ENCODE measurements around the gene PPP2R2C. TPM values are rescaled to one million over a fixed set of nuclear protein-coding genes. Genes with fewer than 3 reads are reported as not detected.

The PPP2R2C gene
- total and polyA plus RNA-seq, 5 donors = 2.3 to 7.2 (median 2.8) TPM

- 75% methylated on average over 7 of the region's 7 CpGs for WGBS
- Histone ChIP-seq H3K4me1 (ENCODE audit: control insufficient read depth, insufficient read depth, low read length) (no peaks in the 10 kb centered on the region), H3K27ac (ENCODE audit: low read length) (no peak overlapping the region), H3K9me3 (ENCODE audit: control insufficient read depth, low read length) (no peaks in the 10 kb centered on the region), H3K27me3 (ENCODE audit: control insufficient read depth, insufficient read depth) (no peaks in the 10 kb centered on the region), H3K4me3 (ENCODE audit: low read length) (no peak overlapping the region)
- DNase-seq (no peak), ATAC-seq (no peak)
- intact Hi-C loops (cut with DNase I) = no loop called here
These were observed 52.4 kb downstream of the PPP2R2C start for GRCh38 chr4:6420036-6420435.

- no peaks in the 10 kb centered on the region for H3K4me1 ChIP-seq (ENCODE audit: control insufficient read depth, insufficient read depth, low read length)
- intact Hi-C loops (cut with DNase I) = no loop called here
- no peaks in the 10 kb centered on the region for H3K27me3 ChIP-seq (ENCODE audit: control insufficient read depth, insufficient read depth)
- no peaks in the 10 kb centered on the region for H3K9me3 ChIP-seq (ENCODE audit: control insufficient read depth, low read length)
- 32% methylated on average over 6 of the region's 6 CpGs for WGBS
- no peak overlapping the region for H3K4me3 ChIP-seq (ENCODE audit: low read length)
- no peak for ATAC-seq
- H3K27ac ChIP-seq (ENCODE audit: low read length) = no peak overlapping the region
- no peak for DNase-seq
These were observed 52.9 kb downstream of the PPP2R2C start for GRCh38 chr4:6419452-6420028.

- DNase-seq (no peak), ATAC-seq (no peak)
- H3K4me1 ChIP-seq (ENCODE audit: control insufficient read depth, insufficient read depth, low read length) = no peaks in the 10 kb centered on the region
- no peak overlapping the region for H3K4me3 ChIP-seq (ENCODE audit: low read length)
- H3K27me3 ChIP-seq (ENCODE audit: control insufficient read depth, insufficient read depth) = no peaks in the 10 kb centered on the region
- no peak overlapping the region for H3K27ac ChIP-seq (ENCODE audit: low read length)
- H3K9me3 ChIP-seq (ENCODE audit: control insufficient read depth, low read length) = no peaks in the 10 kb centered on the region
- intact Hi-C loops (cut with DNase I) = no loop called here
- 87% methylated on average over 9 of the region's 9 CpGs for WGBS
These were observed 54.1 kb downstream of the PPP2R2C start for GRCh38 chr4:6418193-6418755.

GRCh38 chr4:6417516-6418050 lies 54.8 kb downstream of the PPP2R2C start:
- intact Hi-C loops (cut with DNase I) = no loop called here
- no peak for DNase-seq
- Histone ChIP-seq H3K4me1 (ENCODE audit: control insufficient read depth, insufficient read depth, low read length) (no peaks in the 10 kb centered on the region), H3K9me3 (ENCODE audit: control insufficient read depth, low read length) (no peaks in the 10 kb centered on the region), H3K4me3 (ENCODE audit: low read length) (no peak overlapping the region), H3K27ac (ENCODE audit: low read length) (no peak overlapping the region), H3K27me3 (ENCODE audit: control insufficient read depth, insufficient read depth) (no peaks in the 10 kb centered on the region)
- no peak for ATAC-seq
- 56% methylated on average over 12 of the region's 12 CpGs for WGBS

GRCh38 chr4:6416518-6417286 lies 55.7 kb downstream of the PPP2R2C start:
- H3K4me3 ChIP-seq (ENCODE audit: low read length) = no peak overlapping the region
- DNase-seq (no peak), ATAC-seq (peak in 1 of 2 donors; percentile 16)
- no peaks in the 10 kb centered on the region for H3K4me1 ChIP-seq (ENCODE audit: control insufficient read depth, insufficient read depth, low read length)
- H3K9me3 ChIP-seq (ENCODE audit: control insufficient read depth, low read length) = no peaks in the 10 kb centered on the region
- intact Hi-C loops (cut with DNase I) = no loop called here
- 30% methylated on average over 16 of the region's 16 CpGs for WGBS
- H3K27ac ChIP-seq (ENCODE audit: low read length) = no peak overlapping the region
- no peaks in the 10 kb centered on the region for H3K27me3 ChIP-seq (ENCODE audit: control insufficient read depth, insufficient read depth)

GRCh38 chr4:6415031-6415705 lies 57.2 kb downstream of the PPP2R2C start:
- no peaks in the 10 kb centered on the region for H3K4me1 ChIP-seq (ENCODE audit: control insufficient read depth, insufficient read depth, low read length)
- 61% methylated on average over 19 of the region's 19 CpGs for WGBS
- H3K27me3 ChIP-seq (ENCODE audit: control insufficient read depth, insufficient read depth) = no peaks in the 10 kb centered on the region
- H3K27ac ChIP-seq (ENCODE audit: low read length) = no peak overlapping the region
- no peak for ATAC-seq
- H3K4me3 ChIP-seq (ENCODE audit: low read length) = no peak overlapping the region
- no peaks in the 10 kb centered on the region for H3K9me3 ChIP-seq (ENCODE audit: control insufficient read depth, low read length)
- DNase-seq = no peak
- intact Hi-C loops (cut with DNase I) = no loop called here

- Histone ChIP-seq H3K9me3 (ENCODE audit: control insufficient read depth, low read length) (no peaks in the 10 kb centered on the region), H3K27me3 (ENCODE audit: control insufficient read depth, insufficient read depth) (no peaks in the 10 kb centered on the region), H3K4me3 (ENCODE audit: low read length) (no peak overlapping the region), H3K4me1 (ENCODE audit: control insufficient read depth, insufficient read depth, low read length) (no peaks in the 10 kb centered on the region), H3K27ac (ENCODE audit: low read length) (no peak overlapping the region)
- ATAC-seq (no peak), DNase-seq (no peak)
- intact Hi-C loops (cut with DNase I) = no loop called here
- 63% methylated on average over 6 of the region's 6 CpGs for WGBS
These were observed 57.8 kb downstream of the PPP2R2C start for GRCh38 chr4:6414578-6414977.

- Histone ChIP-seq H3K27ac (ENCODE audit: low read length) (no peak overlapping the region), H3K27me3 (ENCODE audit: control insufficient read depth, insufficient read depth) (no peaks in the 10 kb centered on the region), H3K4me1 (ENCODE audit: control insufficient read depth, insufficient read depth, low read length) (no peaks in the 10 kb centered on the region), H3K9me3 (ENCODE audit: control insufficient read depth, low read length) (no peaks in the 10 kb centered on the region), H3K4me3 (ENCODE audit: low read length) (no peak overlapping the region)
- DNase-seq (no peak), ATAC-seq (no peak)
- intact Hi-C loops (cut with DNase I) = no loop called here
- 88% methylated on average over 6 of the region's 6 CpGs for WGBS
These were observed 61.8 kb downstream of the PPP2R2C start for GRCh38 chr4:6410664-6411063.

GRCh38 chr4:6410068-6410467 lies 62.3 kb downstream of the PPP2R2C start:
- no peaks in the 10 kb centered on the region for H3K27me3 ChIP-seq (ENCODE audit: control insufficient read depth, insufficient read depth)
- WGBS = 79% methylated on average over 11 of the region's 11 CpGs
- intact Hi-C loops (cut with DNase I) = no loop called here
- DNase-seq = no peak
- no peak overlapping the region for H3K4me3 ChIP-seq (ENCODE audit: low read length)
- no peak for ATAC-seq
- H3K4me1 ChIP-seq (ENCODE audit: control insufficient read depth, insufficient read depth, low read length) = no peaks in the 10 kb centered on the region
- no peaks in the 10 kb centered on the region for H3K9me3 ChIP-seq (ENCODE audit: control insufficient read depth, low read length)
- no peak overlapping the region for H3K27ac ChIP-seq (ENCODE audit: low read length)

- no peak for DNase-seq
- no peak overlapping the region for H3K27ac ChIP-seq (ENCODE audit: low read length)
- no peaks in the 10 kb centered on the region for H3K27me3 ChIP-seq (ENCODE audit: control insufficient read depth, insufficient read depth)
- H3K4me3 ChIP-seq (ENCODE audit: low read length) = no peak overlapping the region
- ATAC-seq = no peak
- no peaks in the 10 kb centered on the region for H3K9me3 ChIP-seq (ENCODE audit: control insufficient read depth, low read length)
- H3K4me1 ChIP-seq (ENCODE audit: control insufficient read depth, insufficient read depth, low read length) = no peaks in the 10 kb centered on the region
- intact Hi-C loops (cut with DNase I) = no loop called here
- 71% methylated on average over 6 of the region's 6 CpGs for WGBS
These were observed 63.0 kb downstream of the PPP2R2C start for GRCh38 chr4:6409381-6409780.

GRCh38 chr4:6408263-6408662 lies 64.2 kb downstream of the PPP2R2C start:
- H3K9me3 ChIP-seq (ENCODE audit: control insufficient read depth, low read length) = no peaks in the 10 kb centered on the region
- DNase-seq (no peak), ATAC-seq (no peak)
- peaks cover 1% of the 10 kb centered on the region for H3K4me1 ChIP-seq (ENCODE audit: control insufficient read depth, insufficient read depth, low read length)
- 60% methylated on average over 4 of the region's 4 CpGs for WGBS
- intact Hi-C loops (cut with DNase I) = no loop called here
- no peak overlapping the region for H3K27ac ChIP-seq (ENCODE audit: low read length)
- H3K4me3 ChIP-seq (ENCODE audit: low read length) = no peak overlapping the region
- H3K27me3 ChIP-seq (ENCODE audit: control insufficient read depth, insufficient read depth) = no peaks in the 10 kb centered on the region

Data from right cardiac atrium (tissue), 5 donors.